ENCODE measurements around the gene PPP2R2C.

DNA sequence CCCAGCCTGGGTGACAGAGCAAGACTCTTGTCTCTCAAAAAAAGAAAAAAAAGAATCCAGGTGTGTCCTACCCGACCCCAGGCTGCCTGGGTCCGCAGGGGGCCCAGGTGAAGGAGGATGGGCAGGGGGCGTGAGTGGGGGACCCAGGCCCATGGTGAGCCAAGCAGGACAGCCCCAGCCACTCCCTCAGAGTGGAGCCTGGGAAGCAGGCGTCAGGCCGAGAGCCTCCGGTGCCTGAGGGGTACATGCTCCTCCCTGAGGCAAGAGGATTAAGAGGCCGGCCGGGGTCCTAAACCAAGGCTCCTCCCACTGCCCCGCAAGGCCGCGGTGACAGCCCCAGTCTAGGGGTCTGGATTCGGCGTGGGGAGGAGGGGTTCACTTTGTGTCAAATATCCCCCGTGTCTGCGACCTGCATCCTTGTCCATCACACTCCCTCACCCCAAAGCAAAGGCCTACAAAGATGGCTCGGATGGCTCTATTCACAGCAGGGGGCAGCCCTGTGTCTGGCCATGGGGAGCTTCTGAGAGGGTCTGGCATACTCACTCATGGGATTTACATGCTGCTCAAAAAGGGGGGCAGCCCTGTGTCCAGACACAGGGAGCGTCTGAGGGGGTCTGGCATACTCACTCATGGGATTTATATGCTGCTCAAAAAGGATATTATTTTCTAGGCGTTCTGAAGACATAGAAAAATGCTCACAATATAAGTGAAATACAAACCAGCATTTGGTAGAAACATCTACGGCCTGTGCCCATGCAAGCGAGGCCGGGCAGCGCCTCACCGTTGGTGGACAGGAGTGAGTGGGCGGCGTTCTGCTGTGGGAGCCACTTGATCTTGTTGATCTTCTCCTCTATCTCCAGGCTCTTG is 94.6 kb downstream of the PPP2R2C start:
- TF ChIP-seq, protein P1, sequence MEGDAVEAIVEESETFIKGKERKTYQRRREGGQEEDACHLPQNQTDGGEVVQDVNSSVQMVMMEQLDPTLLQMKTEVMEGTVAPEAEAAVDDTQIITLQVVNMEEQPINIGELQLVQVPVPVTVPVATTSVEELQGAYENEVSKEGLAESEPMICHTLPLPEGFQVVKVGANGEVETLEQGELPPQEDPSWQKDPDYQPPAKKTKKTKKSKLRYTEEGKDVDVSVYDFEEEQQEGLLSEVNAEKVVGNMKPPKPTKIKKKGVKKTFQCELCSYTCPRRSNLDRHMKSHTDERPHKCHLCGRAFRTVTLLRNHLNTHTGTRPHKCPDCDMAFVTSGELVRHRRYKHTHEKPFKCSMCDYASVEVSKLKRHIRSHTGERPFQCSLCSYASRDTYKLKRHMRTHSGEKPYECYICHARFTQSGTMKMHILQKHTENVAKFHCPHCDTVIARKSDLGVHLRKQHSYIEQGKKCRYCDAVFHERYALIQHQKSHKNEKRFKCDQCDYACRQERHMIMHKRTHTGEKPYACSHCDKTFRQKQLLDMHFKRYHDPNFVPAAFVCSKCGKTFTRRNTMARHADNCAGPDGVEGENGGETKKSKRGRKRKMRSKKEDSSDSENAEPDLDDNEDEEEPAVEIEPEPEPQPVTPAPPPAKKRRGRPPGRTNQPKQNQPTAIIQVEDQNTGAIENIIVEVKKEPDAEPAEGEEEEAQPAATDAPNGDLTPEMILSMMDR (IDR thresholded peaks at IDR 0.05), result no peak
- TF ChIP-seq POLR2AphosphoS5 (IDR thresholded peaks at IDR 0.05), result no peak
- TF ChIP-seq POLR2A (IDR thresholded peaks at IDR 0.05), result no peak
